ENCODE results near the gene ZNF652. TPM values are rescaled to one million over a fixed set of nuclear protein-coding genes. Genes with fewer than 3 reads are reported as not detected.

ZNF652 gene
- total RNA-seq, 2 experiments from 2014 or later, result 33.7 to 34.9 TPM

DNA sequence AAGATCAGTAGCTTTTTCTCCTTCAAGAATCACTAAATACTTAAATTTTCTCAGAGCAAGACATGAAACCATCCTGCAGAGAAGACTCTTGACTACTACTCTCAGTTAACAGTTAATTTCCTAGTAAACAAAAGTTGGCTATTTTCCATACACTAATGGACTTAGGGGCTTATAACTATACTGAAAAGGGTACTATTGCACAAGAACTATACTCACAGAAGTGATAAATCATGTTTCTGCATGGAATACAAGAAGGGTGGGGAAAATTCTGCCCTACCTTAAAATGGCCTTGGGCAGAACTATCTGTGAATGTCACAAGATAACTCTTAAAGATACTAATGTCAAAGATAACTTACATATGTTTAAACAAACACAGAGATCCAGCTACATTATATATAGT, 12.5 kb downstream of the ZNF652 start:
- TF ChIP-seq, protein P1, sequence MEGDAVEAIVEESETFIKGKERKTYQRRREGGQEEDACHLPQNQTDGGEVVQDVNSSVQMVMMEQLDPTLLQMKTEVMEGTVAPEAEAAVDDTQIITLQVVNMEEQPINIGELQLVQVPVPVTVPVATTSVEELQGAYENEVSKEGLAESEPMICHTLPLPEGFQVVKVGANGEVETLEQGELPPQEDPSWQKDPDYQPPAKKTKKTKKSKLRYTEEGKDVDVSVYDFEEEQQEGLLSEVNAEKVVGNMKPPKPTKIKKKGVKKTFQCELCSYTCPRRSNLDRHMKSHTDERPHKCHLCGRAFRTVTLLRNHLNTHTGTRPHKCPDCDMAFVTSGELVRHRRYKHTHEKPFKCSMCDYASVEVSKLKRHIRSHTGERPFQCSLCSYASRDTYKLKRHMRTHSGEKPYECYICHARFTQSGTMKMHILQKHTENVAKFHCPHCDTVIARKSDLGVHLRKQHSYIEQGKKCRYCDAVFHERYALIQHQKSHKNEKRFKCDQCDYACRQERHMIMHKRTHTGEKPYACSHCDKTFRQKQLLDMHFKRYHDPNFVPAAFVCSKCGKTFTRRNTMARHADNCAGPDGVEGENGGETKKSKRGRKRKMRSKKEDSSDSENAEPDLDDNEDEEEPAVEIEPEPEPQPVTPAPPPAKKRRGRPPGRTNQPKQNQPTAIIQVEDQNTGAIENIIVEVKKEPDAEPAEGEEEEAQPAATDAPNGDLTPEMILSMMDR (IDR thresholded peaks at IDR 0.05), result no peak
- POLR2A ChIA-PET, result interaction anchor here (1.0 to 1.6 kb wide), 4 partner anchors 10 to 14 kb away, joined by 3 to 5 read pairs (median 3); no protein-coding TSS in a partner anchor
- H3K4me1 ChIP-seq (ENCODE audit: insufficient read depth, low read length), result peaks cover 39% of the 10 kb centered on the region

DNA sequence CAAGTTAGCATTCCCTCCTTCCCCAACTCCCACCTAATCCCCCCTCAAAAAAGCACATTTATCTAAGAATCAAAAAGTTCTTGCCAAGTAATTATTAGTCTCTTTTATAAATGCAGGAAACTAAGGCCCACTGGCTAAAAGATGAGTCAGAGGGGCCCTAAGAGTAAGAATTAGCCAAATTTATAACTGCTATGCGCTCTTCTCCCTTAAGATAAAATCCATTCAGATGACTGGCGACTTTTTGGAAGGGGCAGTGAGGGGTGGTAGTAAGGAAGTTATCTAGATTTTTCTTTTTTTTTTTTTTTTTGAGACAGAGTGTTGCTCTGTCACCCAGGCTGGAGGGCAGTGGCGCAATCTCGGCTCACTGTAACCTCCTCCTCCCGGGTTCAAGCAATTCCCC, 17.1 kb downstream of the ZNF652 start:
- ChIA-PET CTCF (interaction anchor here (1.2 to 1.8 kb wide), 3 partner anchors 10 to 24 kb away, joined by 4 to 5 read pairs (median 4); no protein-coding TSS in a partner anchor), POLR2A (interaction anchor here (0.9 to 3.8 kb wide), 2 partner anchors 16 to 24 kb away, joined by 5 to 65 read pairs; partner anchors contain the start of gene ZNF652)
- no peaks in the 10 kb centered on the region for H3K27me3 ChIP-seq (ENCODE audit: control insufficient read depth in 1 of 2, insufficient read depth in 2 of 2, low read length in 2 of 2)
- ATAC-seq (ENCODE audit: poor library complexity), result no peak
- peaks cover 59% of the 10 kb centered on the region for H3K4me1 ChIP-seq (ENCODE audit: insufficient read depth, low read length)
- peaks cover 0 to 3% of the 10 kb centered on the region in 2 experiments for H3K9me3 ChIP-seq (ENCODE audit: control insufficient read depth in 1 of 2, insufficient read depth in 1 of 2, low read length in 2 of 2)
- H3K27me3 Mint-ChIP-seq, result no peaks in the 10 kb centered on the region
- peak overlapping the region; percentile 20 for H3K27ac Mint-ChIP-seq
- H3K4me1 Mint-ChIP-seq (ENCODE audit: low read depth), result peaks cover 75% of the 10 kb centered on the region
- H3K4me3 Mint-ChIP-seq, result peak overlapping the region; percentile 11
- H3K27ac ChIP-seq (ENCODE audit: low read depth in 1 of 2, low read length in 2 of 2), result no peak overlapping the region
- intact Hi-C loops (cut with DNase I, micrococcal nuclease), result no loop called here
- no peak overlapping the region for H3K4me3 ChIP-seq (ENCODE audit: low read length)
- TF ChIP-seq, protein P1 (IDR thresholded peaks at IDR 0.05), result no peak
- peaks cover 3% of the 10 kb centered on the region for H3K36me3 ChIP-seq (ENCODE audit: insufficient read depth, low read length)
- peaks cover 16% of the 10 kb centered on the region for H3K36me3 Mint-ChIP-seq (ENCODE audit: low read depth)
- no peaks in the 10 kb centered on the region for H3K9me3 Mint-ChIP-seq
- DNase-seq, result no peak

More for the DNA sequence above, 12.5 kb downstream of the ZNF652 start:
- intact Hi-C loops (cut with DNase I, micrococcal nuclease), result no loop called here
- H3K9me3 ChIP-seq (ENCODE audit: control insufficient read depth in 1 of 2, insufficient read depth in 1 of 2, low read length in 2 of 2), result peaks cover 0 to 3% of the 10 kb centered on the region in 2 experiments
- DNase-seq (no peak), ATAC-seq (ENCODE audit: poor library complexity) (no peak)
- Mint-ChIP-seq H3K4me3 (no peak overlapping the region), H3K27me3 (no peaks in the 10 kb centered on the region), H3K36me3 (ENCODE audit: low read depth) (peaks cover 16% of the 10 kb centered on the region), H3K27ac (no peak overlapping the region), H3K9me3 (no peaks in the 10 kb centered on the region), H3K4me1 (ENCODE audit: low read depth) (peaks cover 60% of the 10 kb centered on the region)
- no peak overlapping the region for H3K27ac ChIP-seq (ENCODE audit: low read depth in 1 of 2, low read length in 2 of 2)
- no peak overlapping the region for H3K4me3 ChIP-seq (ENCODE audit: low read length)
- CTCF ChIA-PET, result interaction anchor here (0.6 to 1.5 kb wide), 4 partner anchors 9 to 34 kb away, joined by 3 to 6 read pairs (median 5); no protein-coding TSS in a partner anchor
- H3K36me3 ChIP-seq (ENCODE audit: insufficient read depth, low read length), result peaks cover 3% of the 10 kb centered on the region
- no peaks in the 10 kb centered on the region for H3K27me3 ChIP-seq (ENCODE audit: control insufficient read depth in 1 of 2, insufficient read depth in 2 of 2, low read length in 2 of 2)

DNA sequence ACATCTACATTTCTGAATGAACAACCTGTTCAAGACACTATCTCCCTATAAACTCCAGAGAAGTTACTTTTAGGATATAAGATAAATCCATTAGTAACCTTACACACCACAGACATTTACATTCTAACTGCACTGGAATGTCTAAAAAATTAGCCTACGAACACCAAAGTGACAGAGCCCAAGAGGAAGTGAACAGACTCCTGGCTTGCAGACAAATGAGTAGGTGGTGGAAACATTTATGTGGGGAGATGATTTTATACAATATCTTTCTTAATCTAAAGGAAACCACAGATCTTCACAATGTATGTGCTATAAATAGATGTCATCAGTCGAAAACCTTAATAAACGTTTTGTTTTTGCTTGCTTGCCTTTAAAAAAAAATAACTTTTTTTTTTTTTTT, 18.8 kb downstream of the ZNF652 start:
- H3K4me3 Mint-ChIP-seq, result peak overlapping the region; percentile 78
- peak in 4 of 14 experiments; percentile 21 to 58 (median 40) for DNase-seq
- Histone ChIP-seq H3K27ac (ENCODE audit: low read depth in 1 of 2, low read length in 2 of 2) (peak overlapping the region in 1 of 2 donors; percentile 41), H3K36me3 (ENCODE audit: insufficient read depth, low read length) (no peaks in the 10 kb centered on the region), H3K9me3 (ENCODE audit: control insufficient read depth in 1 of 2, insufficient read depth in 1 of 2, low read length in 2 of 2) (peaks cover 0 to 3% of the 10 kb centered on the region in 2 experiments), H3K4me3 (ENCODE audit: low read length) (peak overlapping the region; percentile 3), H3K27me3 (ENCODE audit: control insufficient read depth in 1 of 2, insufficient read depth in 2 of 2, low read length in 2 of 2) (no peaks in the 10 kb centered on the region), H3K4me1 (ENCODE audit: insufficient read depth, low read length) (peaks cover 73% of the 10 kb centered on the region)
- no peaks in the 10 kb centered on the region for H3K27me3 Mint-ChIP-seq
- CTCF ChIA-PET, result interaction anchor here (1.1 to 3.0 kb wide), 4 partner anchors 16 to 28 kb away, joined by 4 to 17 read pairs (median 13); no protein-coding TSS in a partner anchor
- peak; percentile 39 for ATAC-seq (ENCODE audit: poor library complexity)
- POLR2A ChIA-PET, result interaction anchor here (1.1 to 3.8 kb wide), 2 partner anchors 18 to 117 kb away, joined by 3 to 65 read pairs; partner anchors contain the start of gene ZNF652
- intact Hi-C loops (cut with DNase I, micrococcal nuclease), result loop anchor here (2.0 kb wide), 2 partner anchors 16 to 18 kb away; no protein-coding TSS in a partner anchor
- no peaks in the 10 kb centered on the region for H3K9me3 Mint-ChIP-seq
- H3K4me1 Mint-ChIP-seq (ENCODE audit: low read depth), result peaks cover 77% of the 10 kb centered on the region
- H3K27ac Mint-ChIP-seq, result peak overlapping the region; percentile 67
- H3K36me3 Mint-ChIP-seq (ENCODE audit: low read depth), result peaks cover 2% of the 10 kb centered on the region
- TF ChIP-seq, protein P1 (IDR thresholded peaks at IDR 0.05), result no peak
